ENCODE measurements around the gene METTL18.

Gene METTL18

GRCh38 chr1:169750041-169750440, 44.7 kb downstream of the METTL18 start:
- H3K4me1 ChIP-seq (ENCODE audit: insufficient read depth, low read length), result peaks cover 18% of the 10 kb centered on the region
- H3K9ac ChIP-seq (ENCODE audit: low read depth, low read length), result no peak overlapping the region
- WGBS, result 91% methylated on average over 1 of the region's 1 CpG
- H3K27ac ChIP-seq (ENCODE audit: low read depth, low read length), result no peak overlapping the region
- H3K9me3 ChIP-seq (ENCODE audit: insufficient read depth, low read depth, low read length), result no peaks in the 10 kb centered on the region
- no peaks in the 10 kb centered on the region for H3K36me3 ChIP-seq (ENCODE audit: insufficient read depth, low read length)
- no peak overlapping the region for H3K4me3 ChIP-seq (ENCODE audit: low read length)
- no peaks in the 10 kb centered on the region for H3K27me3 ChIP-seq (ENCODE audit: insufficient read depth, low read length)

- Histone ChIP-seq H3K4me3 (ENCODE audit: low read length) (no peak overlapping the region), H3K36me3 (ENCODE audit: insufficient read depth, low read length) (no peaks in the 10 kb centered on the region), H3K9me3 (ENCODE audit: insufficient read depth, low read depth, low read length) (no peaks in the 10 kb centered on the region), H3K27me3 (ENCODE audit: insufficient read depth, low read length) (no peaks in the 10 kb centered on the region), H3K4me1 (ENCODE audit: insufficient read depth, low read length) (peaks cover 22% of the 10 kb centered on the region), H3K27ac (ENCODE audit: low read depth, low read length) (no peak overlapping the region), H3K9ac (ENCODE audit: low read depth, low read length) (no peak overlapping the region)
- 78% methylated on average over 2 of the region's 2 CpGs for WGBS
Observed at GRCh38 chr1:169746550-169746949, 48.2 kb downstream of the METTL18 start.

- Histone ChIP-seq H3K36me3 (ENCODE audit: insufficient read depth, low read length) (no peaks in the 10 kb centered on the region), H3K27me3 (ENCODE audit: insufficient read depth, low read length) (no peaks in the 10 kb centered on the region), H3K4me1 (ENCODE audit: insufficient read depth, low read length) (peaks cover 27% of the 10 kb centered on the region), H3K4me3 (ENCODE audit: low read length) (no peak overlapping the region), H3K9ac (ENCODE audit: low read depth, low read length) (no peak overlapping the region), H3K9me3 (ENCODE audit: insufficient read depth, low read depth, low read length) (no peaks in the 10 kb centered on the region), H3K27ac (ENCODE audit: low read depth, low read length) (no peak overlapping the region)
- WGBS, result 73% methylated on average over 5 of the region's 5 CpGs
Observed at GRCh38 chr1:169745015-169745861, 49.5 kb downstream of the METTL18 start.

Measured in HUES64 (cell line).